ENCODE results near the gene SGSM2.

- TF ChIP-seq EZH2 (IDR thresholded peaks at IDR 0.05; ENCODE audit: borderline replicate concordance, insufficient read depth, low read depth, low read length, poor library complexity, severe bottlenecking) = no peak
- no peak for TF ChIP-seq CTCF (IDR thresholded peaks at IDR 0.05)
Measured at GRCh38 chr17:2297023-2297422, 40.3 kb upstream of the SGSM2 start.
